ENCODE measurements around the gene TTC28.
"Not testable (repeated sequence)": the region's sequence is repeated elsewhere in the genome, so short reads cannot be mapped to it uniquely, and the experiment has no call there.

TTC28 gene

GRCh38 chr22:28600546-28601143, 79.0 kb downstream of the TTC28 start:
- peak; percentile 72 for DNase-seq

GRCh38 chr22:28599693-28600092, 79.9 kb downstream of the TTC28 start:
- no peak for DNase-seq

DNA sequence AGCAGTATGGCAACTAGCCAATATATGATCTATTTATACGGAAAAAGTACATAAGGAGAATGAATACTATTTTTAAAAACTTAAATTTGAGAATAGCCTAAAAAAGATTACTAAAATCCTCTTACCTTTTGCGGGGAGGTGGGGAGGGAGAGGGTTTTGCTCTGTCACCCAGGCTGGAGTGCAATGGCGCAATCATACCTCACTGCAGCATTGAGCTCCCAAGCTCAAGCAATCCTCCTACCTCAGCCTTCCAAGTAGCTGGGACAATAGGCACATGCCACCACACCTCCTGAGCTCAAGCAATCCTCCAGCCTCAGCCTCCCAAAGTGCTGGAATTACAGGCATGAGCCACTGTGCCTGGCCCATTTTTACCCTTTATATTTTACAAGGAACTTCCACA, 82.0 kb downstream of the TTC28 start:
- DNase-seq, result no peak

- DNase-seq, result peak; percentile 69
Measured at GRCh38 chr22:28594797-28595462, 84.7 kb downstream of the TTC28 start.

DNA sequence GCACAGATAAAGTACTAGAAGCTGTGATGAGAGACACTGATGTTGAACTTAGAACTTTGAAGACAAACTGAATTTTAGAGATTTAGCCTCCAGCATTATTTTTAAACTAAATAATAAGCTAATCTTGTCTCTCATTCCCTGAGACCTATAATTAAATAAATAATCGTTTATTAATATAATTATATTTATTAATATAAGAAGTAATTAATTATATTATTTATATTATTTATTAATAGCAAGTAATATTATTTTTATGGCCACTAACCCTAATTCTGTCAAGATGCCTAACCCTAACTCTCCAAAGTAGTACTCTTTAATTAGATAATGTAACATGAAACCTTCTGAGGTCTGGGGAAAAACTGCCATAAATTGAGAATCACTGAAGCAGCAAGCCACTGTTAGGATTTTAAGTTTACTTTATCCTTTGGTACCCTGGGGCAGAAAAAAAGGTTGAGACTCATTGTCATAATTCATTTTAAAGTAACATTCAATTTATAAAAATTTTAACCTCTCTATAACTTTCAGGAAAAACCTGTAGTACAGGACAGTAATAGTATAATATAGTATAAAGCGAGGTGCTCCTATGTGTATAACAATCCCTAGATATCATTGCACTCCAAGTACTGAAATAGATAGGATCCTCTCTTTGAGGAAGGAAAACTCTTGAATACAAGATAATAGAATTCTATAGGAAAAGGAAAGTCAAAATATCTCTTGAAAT, 85.4 kb downstream of the TTC28 start:
- no peak for DNase-seq

DNA sequence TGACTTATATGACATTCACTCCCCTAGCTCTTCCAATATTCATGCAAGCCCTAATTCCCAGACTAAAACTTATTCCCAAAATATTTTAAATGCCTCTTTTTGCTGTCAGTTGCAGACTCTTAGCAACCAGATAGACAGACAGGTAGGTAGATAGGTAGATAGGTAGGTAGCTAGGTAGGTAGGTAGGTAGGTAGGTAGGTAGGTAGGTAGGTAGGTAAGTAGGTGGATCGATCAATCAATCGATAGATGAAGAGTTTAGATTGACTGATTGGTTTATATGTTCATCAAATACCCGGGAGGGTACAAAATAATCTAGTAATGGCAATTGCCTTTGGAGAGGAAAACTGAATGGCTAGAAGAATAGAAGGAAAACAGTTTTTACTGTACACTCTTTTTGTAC, 86.3 kb downstream of the TTC28 start:
- no peak for DNase-seq

- peak; percentile 7 for DNase-seq
Measured at GRCh38 chr22:28589102-28589750, 90.4 kb downstream of the TTC28 start.

GRCh38 chr22:28585324-28585723, 94.3 kb downstream of the TTC28 start:
- no peak for DNase-seq

DNA sequence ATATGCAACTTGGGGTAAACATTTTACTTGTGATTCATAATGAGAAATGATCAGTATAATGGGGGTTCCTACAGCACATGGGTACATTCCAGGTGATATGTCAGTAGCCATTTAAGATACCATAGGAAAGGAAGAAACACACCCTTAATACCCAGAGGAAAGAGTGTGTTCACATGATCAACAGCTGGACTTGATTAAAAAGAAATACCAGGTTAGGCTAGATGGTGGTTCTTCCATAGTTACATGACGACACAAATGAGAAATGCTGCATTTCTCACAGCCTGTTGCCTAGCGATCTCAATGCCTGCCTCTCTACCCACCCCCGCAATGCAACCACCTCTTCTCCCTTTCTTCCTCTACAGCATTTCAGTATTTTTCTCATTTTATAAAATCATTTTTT, 96.8 kb downstream of the TTC28 start:
- peak; percentile 31 for DNase-seq

DNA sequence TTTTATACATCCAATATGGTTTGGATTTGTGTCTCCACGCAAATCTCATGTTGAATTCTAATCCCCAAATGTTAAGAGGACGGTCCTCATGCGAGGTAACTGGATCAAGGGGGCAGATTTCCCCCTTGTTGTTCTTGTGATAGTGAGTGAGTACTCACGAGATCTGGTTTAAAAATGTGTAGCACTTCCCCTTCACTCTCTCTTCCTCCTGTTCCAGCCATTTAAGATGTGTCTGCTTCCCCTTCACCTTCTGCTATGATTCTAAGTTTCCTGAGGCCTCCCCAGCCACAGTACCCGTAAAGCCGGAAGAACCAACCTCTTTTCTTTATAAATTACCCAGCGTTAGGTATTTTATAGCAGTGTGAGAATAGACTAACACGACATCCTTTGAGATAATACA, 98.6 kb downstream of the TTC28 start:
- DNase-seq, result peak; percentile 27

- no peak for DNase-seq
Measured at GRCh38 chr22:28576162-28576561, 103.5 kb downstream of the TTC28 start.

GRCh38 chr22:28574159-28574788, 105.4 kb downstream of the TTC28 start:
- DNase-seq, result peak; percentile 18

DNA sequence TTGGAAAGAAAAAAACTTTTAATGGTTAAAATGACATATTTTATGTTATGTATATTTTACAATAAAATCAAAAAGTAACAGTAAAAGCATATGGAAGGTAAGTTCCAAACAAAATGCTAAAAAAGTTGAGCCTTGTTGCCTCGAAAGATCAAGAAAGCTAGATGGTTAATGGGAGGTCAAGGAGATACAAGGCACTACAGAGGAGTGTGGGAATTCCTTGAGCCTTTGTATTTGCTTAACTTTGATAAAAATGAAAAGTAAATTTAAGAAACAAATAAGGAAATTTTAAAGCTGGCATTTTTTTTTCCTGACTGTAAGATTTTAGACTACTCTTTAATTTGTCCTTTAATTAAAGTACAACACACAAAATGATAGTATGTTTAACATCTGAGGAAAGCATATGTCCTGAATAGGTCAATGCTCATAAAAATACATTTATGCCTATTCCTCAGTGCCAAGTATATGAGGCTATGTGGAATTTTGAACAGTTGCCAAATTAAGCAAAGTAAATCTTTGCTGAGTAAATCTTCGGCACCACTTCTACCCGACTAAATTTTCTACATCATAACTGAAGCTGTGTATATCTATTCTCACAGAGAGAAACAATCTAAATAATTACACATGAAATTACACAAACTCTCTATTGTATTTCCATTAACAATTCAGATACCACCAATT, 108.8 kb downstream of the TTC28 start:
- no peak for DNase-seq

GRCh38 chr22:28568974-28569373, 110.7 kb downstream of the TTC28 start:
- not testable (repeated sequence) for DNase-seq

- no peak for DNase-seq
Measured at GRCh38 chr22:28568099-28568498, 111.5 kb downstream of the TTC28 start.

DNA sequence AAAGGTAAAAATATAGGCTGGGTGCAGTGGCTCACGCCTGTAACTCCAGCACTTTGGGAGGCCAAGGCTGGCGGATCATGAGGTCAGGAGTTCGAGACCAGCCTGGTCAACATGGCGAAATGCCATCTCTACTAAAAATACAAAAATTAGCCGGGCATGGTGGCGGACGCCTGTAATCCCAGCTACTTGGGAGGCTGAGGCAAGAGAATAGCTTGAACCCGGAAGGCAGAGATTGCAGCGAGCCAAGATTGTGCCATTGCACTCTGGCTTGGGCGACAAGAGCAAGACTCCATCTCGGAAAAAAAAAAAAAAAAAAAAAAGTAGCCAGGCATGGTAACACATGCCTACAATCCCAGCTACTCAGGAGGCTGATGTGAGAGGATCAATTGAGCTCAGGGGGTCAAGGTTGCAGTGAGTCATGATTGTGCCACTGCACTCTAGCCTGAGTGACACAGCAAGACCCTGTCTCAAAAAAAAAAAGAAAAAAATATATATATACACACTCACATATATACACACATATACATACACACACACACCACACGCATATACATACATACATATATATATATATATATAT, 112.6 kb downstream of the TTC28 start:
- DNase-seq, result not testable (repeated sequence)

- no peak for DNase-seq
Measured at GRCh38 chr22:28563636-28564035, 116.0 kb downstream of the TTC28 start.

GRCh38 chr22:28562324-28562723, 117.3 kb downstream of the TTC28 start:
- no peak for DNase-seq

GRCh38 chr22:28560743-28561101, 118.9 kb downstream of the TTC28 start:
- not testable (repeated sequence) for DNase-seq

DNA sequence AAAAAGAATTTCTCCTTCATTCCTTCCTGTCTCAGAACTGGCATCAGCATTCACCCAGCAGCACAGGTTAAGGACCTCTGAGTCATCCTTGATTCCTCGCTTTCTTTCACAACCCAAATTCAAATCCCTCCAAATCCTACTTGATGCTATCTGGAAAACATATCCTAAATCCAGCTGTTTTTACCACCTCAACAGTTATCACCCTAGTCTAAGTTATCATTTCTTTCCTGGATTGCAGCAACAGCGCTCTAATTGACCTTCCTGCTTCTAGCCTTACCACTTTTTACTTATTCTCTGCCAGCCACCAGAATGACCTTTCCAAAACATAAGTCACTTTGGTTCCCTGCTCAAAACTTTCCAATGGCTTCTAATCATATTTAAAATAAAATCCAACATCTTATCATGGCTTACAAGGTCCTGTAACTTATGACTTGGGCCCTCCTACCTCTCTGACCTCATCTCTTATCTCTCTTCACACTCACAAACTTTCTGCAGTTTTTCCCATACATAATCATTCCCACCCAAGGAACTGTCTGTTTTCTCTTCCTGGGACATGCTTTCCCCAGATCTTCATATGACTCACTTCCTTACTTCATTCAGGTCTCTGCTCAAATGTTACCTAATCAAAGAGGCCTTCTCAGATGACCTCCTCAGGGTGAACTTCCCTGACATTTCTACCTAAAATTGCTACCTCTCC, 119.4 kb downstream of the TTC28 start:
- no peak for DNase-seq

- no peak for DNase-seq
Measured at GRCh38 chr22:28557184-28557583, 122.5 kb downstream of the TTC28 start.
